Measurements from ENCODE around the gene DAB1. TPM values are rescaled to one million over a fixed set of nuclear protein-coding genes. Genes with fewer than 3 reads are reported as not detected.

The DAB1 gene
- total RNA-seq, 1 donor from 2014 or later: 12.2 TPM

DNA sequence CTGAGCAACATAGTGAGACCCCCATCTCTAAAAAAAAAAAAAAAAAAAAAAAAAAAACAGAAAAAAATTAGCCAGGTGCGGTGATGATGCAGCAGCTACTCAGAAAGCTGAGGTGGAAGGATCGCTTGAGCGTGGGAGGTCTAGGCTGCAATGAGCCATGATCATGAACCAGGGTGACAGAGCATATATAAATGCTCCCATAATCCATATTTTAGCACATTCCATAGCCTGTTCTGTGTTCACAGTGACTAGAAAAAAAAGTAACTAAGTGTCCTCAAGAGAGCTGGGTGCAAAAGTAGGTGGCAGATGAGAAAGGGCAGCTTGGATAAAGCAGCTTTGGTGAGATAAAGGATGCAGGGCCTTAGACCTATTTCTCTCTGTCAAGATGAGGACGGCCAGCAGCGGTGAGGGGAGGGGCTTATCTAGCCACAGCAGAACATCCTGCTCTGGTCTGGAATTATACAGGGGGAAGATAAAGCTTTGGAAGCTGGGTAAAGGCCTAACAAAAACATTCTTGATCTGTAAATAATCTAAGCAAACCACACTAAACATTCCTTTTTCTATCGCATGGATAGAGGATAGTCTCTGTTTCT lies 205.3 kb downstream of the DAB1 start:
- DNase-seq (ENCODE audit: low spot score): no peak

DNA sequence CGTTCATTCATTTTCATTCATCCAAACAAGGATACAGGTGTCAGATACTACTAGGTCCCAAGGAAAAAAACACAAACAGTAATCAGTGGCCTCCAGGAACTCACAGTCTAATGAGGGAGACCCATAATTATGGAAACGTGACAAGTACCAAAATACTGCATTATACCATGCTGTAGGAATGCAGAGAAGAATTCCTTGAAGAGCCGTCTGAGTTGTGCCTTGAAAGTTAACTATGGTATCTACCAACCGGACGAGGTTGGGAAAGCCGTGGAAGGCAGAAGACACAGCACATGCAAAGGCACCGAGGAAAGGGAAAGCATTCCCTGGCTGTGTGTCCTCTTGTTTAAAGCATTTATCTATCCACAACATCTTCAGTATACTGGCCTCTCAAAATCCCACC lies 206.0 kb downstream of the DAB1 start:
- no peak for DNase-seq (ENCODE audit: low spot score)

DNA sequence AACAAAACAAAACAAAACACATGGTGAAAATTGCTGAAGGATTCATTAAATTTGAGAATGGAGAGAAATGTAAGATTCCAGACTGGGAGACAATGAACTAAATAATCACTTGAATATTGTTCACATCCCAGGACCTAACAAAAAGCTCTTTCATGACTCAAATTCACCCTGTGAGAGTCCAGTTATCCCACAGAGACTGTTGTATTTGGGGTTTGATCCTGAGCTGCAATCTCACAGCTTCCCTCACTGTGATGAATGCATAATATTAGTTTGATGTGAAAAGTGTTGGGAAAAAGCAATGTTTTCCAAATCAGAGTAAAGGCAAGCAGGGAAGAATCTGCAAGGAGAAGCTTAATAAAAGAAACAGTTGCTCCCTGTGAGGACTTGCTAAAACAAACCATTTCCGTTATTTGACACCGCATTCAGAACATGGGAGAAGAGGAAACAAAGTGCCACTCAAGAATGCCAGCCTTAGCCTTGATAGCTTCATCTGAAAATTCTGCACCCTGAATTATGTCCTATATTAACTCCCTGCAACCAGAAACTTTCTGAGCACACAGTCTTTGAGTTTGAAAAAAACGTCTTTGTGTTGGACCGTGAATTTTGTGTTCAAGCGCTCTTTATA lies 208.8 kb downstream of the DAB1 start:
- DNase-seq (ENCODE audit: low spot score): no peak

DNA sequence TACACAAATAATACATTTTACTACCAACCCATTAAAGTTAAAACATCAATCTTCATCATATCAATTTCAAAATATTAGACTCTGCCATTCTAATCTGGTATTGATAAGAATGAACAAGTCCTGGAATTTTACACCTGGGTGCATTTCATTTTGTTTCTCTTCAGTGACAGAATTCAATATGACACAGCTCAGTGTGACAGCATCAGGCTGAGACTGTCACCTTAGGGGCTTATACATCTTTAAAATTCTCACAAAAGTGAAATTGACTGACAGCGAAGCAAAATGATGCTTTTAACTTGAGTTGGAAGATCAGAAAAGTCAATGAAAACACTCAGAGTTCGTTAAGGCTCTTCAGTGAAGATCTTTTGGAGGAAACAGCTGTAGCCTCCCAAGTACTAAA lies 213.0 kb downstream of the DAB1 start:
- DNase-seq (ENCODE audit: low spot score): no peak

DNA sequence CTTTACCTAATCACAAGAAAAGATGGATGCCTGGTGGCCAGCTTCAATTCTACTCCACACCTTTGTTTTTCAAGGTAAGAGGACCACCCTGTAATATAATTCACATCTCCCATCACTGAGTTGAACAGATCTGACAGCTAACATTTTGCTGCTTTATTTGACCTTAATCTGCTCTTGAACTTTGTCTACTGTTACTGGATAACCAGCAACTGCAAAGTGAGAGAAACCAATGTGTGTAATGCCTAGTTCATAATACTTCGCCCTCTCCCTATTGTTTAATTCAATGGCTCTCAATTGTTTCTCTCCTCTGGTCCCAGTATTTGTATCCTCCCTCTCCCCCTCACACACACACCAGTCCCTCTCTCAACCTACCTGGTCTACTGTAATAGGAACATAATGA lies 214.4 kb downstream of the DAB1 start:
- no peak for DNase-seq (ENCODE audit: low spot score)

DNA sequence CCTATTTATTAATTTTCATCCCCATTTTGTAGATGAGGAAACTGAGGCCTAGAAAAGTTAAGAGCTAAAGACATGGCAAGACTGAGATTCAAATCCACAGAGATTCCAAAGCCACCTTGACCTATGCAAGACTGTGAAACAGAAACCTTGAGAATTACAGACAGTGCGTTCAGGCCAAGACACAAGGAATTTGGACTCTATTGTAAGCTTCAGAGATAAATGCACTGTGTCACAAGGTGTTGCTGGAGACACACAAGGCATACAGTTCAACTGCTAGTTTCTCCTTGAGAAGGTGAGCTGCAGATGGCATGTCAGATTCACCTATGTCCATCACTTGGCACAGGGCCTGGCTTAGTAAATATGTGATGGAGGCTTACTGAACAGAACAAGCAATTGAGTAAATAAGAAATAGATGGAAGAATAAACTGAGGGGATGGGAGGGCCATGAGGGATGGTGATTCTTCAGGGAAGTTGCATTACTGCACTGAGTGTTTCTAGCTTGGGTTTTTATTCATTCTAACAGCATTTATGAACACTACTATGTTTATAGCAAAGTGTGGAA lies 215.0 kb downstream of the DAB1 start:
- no peak for DNase-seq (ENCODE audit: low spot score)

DNA sequence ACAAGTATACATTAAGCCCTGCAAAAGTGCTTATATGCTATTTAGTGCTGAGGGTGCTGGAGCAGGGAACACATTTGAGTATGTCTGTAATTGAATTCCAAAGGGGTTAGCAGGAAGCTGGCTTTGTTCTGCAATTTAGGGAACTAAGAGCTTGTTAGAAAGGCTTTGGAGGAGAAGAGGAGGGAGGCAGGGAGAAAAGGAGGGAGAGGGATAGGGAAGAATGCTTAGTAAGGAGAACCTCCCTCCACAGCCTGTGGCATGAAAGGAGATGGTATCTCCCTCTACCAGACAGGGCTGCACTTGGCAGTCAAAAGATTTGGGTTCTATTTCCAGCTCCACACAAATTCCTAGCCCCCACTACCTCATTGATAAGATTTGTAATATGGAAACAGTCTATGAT lies 217.8 kb downstream of the DAB1 start:
- DNase-seq (ENCODE audit: low spot score): no peak

DNA sequence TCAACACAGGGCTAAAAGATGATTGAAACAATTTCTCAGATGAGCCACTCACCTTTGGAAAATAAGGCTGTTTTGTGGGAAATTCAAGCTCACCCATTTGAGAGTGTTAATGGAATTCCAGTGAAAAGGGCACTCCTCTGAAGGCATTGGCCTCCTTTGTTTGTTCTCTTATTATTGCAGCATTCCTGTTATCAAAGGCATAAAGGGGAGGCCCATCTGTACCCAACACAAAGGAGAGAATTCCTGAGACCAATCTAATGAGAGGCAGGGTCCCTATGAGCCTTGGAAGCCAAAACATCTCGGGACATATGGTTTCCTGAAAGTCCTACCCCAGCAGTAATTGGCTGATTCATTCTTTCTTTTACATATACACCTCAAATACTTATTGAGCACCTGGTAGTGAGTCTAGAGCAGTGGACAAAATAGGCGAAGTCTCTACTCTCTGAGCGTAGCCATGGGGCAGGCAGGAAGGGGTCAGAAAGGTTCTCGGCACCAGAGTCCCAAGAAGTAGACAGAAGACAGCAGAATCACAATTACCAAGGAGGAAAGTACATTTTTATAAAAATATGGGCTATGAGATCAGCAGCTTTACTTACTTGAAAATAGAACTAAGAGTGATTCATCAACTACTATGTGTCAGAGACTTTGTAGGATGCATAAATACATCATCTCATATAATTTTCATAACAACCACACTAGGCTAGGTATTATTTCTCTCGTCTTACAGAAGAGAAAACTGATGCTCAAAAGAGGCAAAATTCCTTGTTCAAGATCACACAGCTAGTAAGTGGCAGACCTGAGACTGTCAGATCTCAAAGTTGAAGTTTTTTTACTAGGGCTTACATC lies 218.7 kb downstream of the DAB1 start:
- no peak for DNase-seq (ENCODE audit: low spot score)

DNA sequence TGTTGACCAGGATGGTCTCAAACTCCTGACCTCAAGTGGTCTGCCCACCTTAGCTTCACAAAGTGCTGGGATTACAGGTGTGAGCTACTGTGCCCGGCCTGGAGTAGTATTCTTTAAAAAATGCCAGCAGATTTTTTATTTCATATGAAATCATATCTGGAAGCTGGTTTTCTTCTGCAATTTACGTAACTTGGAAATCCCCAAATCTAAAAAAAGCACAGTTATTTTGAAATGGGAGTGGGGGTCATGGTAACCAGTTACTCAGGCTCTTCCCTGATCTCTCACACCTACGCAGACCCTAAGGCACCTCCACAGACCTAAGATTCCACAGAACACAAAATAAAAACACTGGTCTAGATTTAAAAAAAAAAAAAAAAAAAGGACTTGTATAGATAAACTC lies 219.8 kb downstream of the DAB1 start:
- no peak for DNase-seq (ENCODE audit: low spot score)

DNA sequence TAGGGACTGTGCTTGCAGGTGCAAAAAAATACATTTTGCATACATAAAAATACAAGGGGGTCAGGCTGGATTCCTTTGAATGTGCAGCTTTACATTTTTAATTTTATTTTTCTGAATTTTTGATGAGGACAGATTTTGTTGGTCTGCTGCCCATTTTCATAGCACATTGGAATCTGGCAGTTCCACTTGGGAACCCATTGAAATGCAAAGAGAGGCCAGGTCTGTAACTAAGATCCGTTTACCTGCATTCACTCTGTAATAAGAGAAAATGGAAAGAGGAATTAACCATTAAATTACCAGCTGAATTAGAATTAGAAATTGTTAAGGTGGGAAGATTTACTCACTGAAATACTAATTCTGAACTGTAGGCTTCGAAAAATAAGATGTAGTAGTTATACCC lies 221.6 kb downstream of the DAB1 start:
- DNase-seq (ENCODE audit: low spot score): no peak

DNA sequence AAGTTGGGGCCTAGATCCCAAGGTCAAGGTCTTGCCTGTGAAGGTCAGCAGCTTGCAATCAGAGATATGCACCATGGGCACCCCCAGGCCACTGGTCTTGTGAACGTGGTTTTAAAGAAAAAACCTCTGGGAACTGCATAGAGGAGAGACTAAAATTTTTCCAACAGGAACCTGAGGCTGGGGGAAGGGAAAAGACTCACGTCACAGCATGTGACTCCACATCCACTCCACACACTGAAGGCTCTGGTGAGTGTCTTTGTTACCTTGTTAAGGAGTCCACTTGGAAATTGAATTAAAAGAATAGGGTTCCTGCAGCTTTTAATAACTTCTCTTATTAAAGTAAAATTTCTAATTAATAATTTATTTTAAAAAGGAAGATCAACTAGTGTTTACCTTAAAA lies 224.9 kb downstream of the DAB1 start:
- DNase-seq (ENCODE audit: low spot score): no peak

DNA sequence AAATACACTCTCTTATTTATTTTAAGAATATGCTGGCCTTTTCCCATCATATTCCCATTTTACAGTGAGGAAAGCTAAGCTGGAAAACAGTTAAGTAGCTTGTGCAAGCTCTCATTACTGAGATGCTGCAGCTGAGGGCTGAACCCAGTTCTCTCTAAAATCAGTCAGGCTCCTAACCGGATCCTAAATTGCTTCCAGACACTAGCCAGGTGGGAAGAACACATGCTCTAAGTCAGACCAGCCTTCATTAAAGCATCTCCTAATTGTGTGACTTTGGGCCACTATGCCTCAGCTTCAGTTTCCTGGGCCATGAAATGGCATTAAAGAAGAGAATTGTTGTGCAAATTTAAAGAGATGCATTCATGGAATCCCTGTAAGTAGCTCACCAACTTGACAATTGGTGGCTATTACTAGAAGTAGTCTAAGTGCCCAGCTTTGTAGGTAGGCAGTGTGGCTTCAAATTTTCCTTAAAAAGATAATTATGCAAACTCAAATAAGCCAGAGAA lies 228.4 kb downstream of the DAB1 start:
- DNase-seq (ENCODE audit: low spot score): no peak

DNA sequence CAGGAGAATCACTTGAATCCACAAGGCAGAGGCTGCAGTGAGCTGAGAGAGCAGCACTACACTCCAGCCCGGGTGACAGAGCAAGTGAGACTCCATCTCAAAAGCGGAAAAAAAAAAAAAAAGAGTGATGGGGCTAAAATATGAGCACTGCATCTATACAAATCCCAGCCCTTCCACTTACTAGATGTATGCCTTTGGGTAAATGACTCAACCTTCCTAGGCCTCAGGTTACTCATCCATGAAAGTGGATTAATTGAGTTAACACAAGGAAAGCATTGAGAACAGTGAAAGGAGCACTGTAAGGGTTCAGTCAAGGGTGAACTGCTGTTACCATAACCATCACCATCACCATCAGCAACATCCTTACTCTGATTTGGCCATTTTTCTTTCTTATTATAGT lies 231.6 kb downstream of the DAB1 start:
- no peak for DNase-seq (ENCODE audit: low spot score)

DNA sequence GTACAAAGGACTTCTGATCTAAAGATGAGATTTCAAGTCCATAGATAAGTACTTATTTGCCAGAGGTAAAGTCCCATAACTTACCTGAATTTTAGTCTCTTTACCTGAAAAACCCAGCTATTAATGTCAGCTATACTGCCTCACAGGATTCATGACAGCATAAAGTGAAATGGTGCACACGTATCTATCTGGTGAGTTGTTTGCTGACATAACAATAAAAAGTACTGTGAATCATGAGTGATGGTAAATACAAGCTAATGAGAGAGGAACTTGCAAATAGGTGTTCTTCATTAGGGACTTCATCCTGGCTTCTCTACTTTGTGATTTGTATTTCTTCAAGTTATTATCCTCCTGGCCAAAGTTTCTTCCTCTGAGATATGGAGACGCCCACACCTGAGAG lies 233.0 kb downstream of the DAB1 start:
- no peak for DNase-seq (ENCODE audit: low spot score)

DNA sequence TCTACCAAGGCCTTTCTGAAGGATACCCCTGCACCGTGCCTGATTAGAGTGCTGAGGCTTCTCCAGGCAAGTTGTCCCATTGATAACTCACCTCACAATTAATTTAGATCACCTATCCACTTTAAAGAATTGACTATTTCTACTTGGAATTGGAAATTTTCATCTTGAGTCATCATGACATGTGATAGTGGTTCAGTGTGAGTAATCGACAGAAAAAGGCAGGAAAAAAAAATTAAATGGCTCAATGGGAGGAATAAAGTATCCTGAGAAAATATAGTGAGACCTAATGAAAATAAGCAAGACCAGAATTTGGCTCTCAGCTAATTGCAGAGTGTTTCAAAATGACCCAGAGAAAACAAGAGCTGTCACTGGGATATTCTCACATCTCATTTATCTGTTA lies 235.7 kb downstream of the DAB1 start:
- DNase-seq (ENCODE audit: low spot score): no peak

DNA sequence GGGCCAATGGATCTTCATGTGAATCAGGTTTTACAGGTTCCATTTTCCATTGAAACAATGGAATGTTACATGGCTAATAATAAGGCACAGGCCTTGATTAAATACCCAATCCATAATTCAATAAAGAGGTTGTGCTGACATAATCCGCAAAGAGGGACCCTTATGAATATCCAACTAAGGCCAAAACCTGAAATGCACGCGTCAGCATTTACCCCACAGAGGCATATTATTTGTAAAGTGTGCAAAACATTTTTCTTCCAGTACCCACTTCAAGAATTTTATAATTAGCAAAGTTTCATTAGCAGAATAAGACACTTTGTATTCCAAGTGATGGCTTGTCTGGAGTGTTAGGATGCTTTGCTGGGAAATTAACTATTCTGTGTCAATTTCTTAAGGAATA lies 237.4 kb downstream of the DAB1 start:
- no peak for DNase-seq (ENCODE audit: low spot score)

DNA sequence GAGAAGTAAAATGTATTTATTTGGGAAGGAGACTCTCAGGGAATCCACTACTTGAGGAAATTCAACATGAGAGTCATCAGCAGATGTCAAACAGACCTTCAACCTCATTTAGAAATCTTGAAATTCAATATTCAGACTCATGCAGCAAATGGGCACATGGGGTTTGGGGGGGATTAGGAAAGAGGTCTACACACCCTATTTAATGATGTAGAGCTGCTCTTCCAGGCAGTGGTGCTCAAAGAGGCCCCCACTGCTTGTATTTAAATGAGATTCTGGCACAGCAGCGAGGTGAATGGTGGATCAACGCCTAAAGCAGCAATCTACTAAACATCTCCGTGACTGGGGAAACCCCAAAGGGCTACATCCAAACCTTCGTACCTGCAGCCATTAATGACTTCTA lies 244.9 kb downstream of the DAB1 start:
- no peak for DNase-seq (ENCODE audit: low spot score)

DNA sequence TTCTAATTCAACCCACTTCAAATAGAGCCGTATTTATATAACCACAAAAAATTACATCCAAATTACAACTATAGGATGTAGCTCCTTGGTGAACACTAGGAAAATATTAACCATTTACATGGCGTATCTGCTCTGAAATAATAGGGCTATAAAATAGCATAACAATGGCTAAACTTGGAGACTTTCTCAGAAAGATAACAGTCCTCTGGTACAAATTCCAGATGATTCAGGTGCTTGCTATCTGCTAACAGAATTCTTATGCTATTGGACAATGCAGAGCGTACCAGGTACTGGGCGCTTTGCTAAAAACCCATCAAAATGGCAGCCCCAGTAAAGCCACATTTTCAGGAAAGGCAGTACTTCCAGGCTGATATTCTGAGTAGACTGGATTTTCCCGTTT lies 248.4 kb downstream of the DAB1 start:
- no peak for DNase-seq (ENCODE audit: low spot score)

DNA sequence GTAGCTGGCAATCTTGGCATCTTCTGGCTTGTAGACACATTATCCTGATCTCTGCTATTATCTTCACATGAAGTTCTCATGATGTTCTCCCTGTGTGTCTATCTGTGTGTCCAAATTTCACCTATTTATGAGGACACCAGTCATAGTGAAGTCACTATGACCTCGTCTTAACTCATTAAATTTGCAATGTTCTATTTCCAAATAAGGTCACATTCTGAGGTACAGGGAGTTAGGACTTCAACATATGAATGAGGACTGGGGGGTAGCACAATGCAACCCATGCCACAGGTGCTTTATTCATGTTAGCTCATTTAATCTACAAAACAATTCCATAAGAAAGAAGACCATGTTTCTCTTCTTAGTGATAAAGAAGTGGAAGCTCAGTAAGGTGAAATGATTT lies 251.8 kb downstream of the DAB1 start:
- no peak for DNase-seq (ENCODE audit: low spot score)

DNA sequence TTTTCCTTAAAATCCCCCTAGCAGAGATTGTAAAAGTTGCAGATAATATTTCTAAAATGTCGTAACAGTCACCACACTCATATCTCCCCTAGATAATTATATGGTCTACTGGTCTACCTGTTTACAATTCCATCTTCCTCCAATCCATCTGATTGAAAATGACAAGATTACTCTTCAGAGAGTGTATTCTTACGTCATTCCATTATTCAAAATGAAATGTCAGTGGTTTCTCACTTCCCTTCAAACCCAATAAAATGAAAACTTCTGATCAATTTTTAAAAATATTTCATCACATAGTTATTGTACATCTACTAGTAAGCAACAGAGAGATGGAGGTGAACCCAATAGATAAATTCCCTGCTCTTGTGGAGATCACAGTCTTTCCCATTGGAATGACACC lies 255.9 kb downstream of the DAB1 start:
- DNase-seq (ENCODE audit: low spot score): no peak

DNA sequence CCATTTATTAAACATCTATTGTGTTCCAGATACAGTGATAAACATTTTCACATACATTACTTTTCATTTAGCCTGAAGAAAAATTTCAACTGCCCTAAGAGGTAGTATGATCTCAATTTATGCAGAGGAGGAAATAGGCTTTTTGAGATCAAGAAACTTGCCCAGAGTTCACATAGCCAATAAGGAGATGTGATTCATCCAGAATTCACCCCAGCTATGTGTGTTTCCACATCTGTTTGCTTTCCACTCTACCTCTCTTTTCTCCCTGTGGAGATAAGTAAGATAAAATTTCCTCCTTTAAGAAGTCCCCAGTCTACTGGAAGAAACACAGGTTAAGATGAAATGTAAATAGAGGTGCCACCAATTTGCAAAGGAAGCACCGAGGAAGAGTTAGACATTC lies 258.3 kb downstream of the DAB1 start:
- DNase-seq (ENCODE audit: low spot score): no peak

DNA sequence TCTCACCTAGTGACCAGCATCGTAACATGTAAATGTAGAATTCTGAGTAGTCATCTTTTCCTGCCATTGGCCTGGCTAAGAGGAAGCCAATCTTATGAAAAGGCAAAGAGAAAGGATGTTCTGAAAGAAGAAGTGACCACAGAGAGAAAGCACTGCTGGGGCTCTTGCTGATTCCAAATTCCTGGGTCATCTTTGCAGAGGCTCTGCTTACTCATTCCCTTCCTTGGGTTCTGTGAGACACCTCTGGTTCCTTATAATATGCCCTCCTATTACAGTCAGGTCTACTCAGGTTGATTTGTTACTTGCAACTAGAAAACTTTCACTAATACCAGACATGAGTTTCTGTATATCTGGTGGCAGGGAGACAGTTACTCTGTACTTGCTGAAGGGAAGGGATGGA lies 259.3 kb downstream of the DAB1 start:
- no peak for DNase-seq (ENCODE audit: low spot score)

DNA sequence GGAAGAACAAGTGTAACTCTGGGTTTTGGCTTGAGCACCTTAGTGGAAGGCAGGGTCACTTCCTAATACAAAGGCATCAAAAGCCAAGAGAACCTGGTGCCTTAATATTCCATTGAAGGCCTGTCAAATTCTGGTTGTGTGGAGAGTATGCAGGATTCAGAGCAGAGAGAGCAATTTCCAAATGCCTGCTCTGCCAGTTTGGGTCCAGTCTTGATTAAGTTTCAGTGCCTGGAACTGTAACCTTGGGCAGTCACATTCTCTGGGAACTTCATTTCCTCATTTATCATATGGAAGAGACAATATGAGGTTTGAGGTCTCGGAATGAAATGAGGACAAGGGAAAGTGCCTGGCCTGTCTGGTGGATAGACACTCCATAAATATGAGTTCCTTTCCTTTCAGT lies 260.1 kb downstream of the DAB1 start:
- DNase-seq (ENCODE audit: low spot score): no peak
